ENCODE measurements around the gene CGAS.

DNA sequence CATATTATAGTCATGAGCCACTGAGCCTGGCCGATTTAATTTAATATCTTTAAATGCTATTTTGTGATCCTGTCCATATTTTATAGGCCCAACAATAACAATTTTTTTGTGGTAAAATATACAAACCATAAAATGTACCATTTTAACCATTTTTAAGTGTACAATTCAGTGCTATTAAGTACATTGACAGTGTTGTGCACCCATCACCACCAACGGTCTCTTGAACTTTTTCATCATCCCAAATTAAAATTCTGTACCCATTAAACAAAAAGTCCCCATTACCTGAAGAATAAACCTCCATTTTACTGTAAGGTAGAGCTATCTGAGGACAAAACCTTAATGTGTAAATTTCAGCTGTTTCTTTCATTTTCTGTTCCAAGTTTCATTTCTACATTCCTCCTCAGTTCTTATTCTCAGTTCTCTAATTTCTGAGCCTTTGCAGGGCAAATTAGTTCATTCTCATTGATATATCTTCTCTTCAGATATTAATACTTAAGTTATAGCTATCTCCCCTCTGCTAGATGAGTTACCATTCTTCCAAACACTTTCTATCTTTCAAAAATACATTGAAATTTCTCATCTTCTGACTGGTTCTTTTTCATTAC is 19.7 kb upstream of the CGAS start:
- TF ChIP-seq IRX3 (CRISPR knock-in tag; IDR thresholded peaks at IDR 0.05; ENCODE audit: borderline replicate concordance, low read depth) (no peak), TBP (CRISPR knock-in tag; IDR thresholded peaks at IDR 0.05) (no peak), FOXJ3 (CRISPR knock-in tag; IDR thresholded peaks at IDR 0.05; ENCODE audit: borderline replicate concordance) (no peak), TRIM24 (CRISPR knock-in tag; IDR thresholded peaks at IDR 0.05) (no peak), ZNF317 (CRISPR knock-in tag; IDR thresholded peaks at IDR 0.05) (no peak), YY1 (IDR thresholded peaks at IDR 0.05; ENCODE audit: insufficient read depth, insufficient replicate concordance, low read depth, low read length) (no peak), RFXAP (CRISPR knock-in tag; IDR thresholded peaks at IDR 0.05; ENCODE audit: borderline replicate concordance) (no peak), RCOR2 (CRISPR knock-in tag; IDR thresholded peaks at IDR 0.05) (no peak), GTF2F1 (IDR thresholded peaks at IDR 0.05; ENCODE audit: low read length) (no peak), POLR2A (IDR thresholded peaks at IDR 0.05; ENCODE audit: insufficient read depth in 1 of 2, low read depth in 2 of 2, low read length in 2 of 2) (no peak), CTCF (CRISPR knock-in tag; IDR thresholded peaks at IDR 0.05) (no peak), RFX5 (IDR thresholded peaks at IDR 0.05; ENCODE audit: low read depth, low read length) (no peak)
